ENCODE results near the gene QSOX1.

DNA sequence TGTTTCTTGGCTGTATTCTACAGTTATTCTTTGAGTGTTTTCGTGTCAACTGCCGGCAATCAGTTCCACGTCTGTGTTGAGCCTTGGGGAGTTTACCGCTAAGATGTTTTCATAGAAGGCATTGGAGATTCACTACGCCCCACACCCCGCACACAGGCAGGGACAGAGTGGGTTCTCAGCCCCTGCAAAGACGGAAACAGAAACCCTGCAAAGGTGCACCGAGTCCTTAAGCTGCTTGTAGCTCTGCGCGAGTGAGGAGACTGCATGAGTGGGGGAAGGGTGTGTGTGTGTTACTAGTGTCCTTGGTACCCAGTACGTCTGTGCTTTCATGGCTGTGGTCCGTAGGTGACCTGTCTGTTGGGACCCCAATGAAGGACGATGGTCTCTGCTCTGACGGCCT lies 77.3 kb downstream of the QSOX1 start:
- TF ChIP-seq POLR2AphosphoS5 (IDR thresholded peaks at IDR 0.05) (no peak), POLR2A (IDR thresholded peaks at IDR 0.05) (no peak), EP300 (IDR thresholded peaks at IDR 0.05) (no peak)
- TF ChIP-seq, protein P1, sequence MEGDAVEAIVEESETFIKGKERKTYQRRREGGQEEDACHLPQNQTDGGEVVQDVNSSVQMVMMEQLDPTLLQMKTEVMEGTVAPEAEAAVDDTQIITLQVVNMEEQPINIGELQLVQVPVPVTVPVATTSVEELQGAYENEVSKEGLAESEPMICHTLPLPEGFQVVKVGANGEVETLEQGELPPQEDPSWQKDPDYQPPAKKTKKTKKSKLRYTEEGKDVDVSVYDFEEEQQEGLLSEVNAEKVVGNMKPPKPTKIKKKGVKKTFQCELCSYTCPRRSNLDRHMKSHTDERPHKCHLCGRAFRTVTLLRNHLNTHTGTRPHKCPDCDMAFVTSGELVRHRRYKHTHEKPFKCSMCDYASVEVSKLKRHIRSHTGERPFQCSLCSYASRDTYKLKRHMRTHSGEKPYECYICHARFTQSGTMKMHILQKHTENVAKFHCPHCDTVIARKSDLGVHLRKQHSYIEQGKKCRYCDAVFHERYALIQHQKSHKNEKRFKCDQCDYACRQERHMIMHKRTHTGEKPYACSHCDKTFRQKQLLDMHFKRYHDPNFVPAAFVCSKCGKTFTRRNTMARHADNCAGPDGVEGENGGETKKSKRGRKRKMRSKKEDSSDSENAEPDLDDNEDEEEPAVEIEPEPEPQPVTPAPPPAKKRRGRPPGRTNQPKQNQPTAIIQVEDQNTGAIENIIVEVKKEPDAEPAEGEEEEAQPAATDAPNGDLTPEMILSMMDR (IDR thresholded peaks at IDR 0.05) = no peak

Data from stomach (tissue), 4 donors.